Vagina (tissue), 2 donors: ENCODE measurements around the gene FAM181A.

ENCODE experiments used
- CTCF ChIP-seq, 3 experiments: fragments of 450-650 bp in 2 of 3; fragments of 200-600 bp in 1 of 3; sonication (generic) in 1 of 3; IDR thresholded peaks; one replicate each; pipeline ENCODE4 v1.5.1; 2017 to 2019; ENCODE audit warnings: antibody characterized with exemption in 3 of 3, mild to moderate bottlenecking in 2 of 3, moderate library complexity in 2 of 3
- POLR2A ChIP-seq, 2 donors: fragments of 450-650 bp; IDR thresholded peaks; one replicate each; pipeline ENCODE4 v1.6.1; 2017; ENCODE audit warnings: antibody characterized with exemption in 2 of 2, mild to moderate bottlenecking in 2 of 2, moderate library complexity in 2 of 2
- POLR2AphosphoS5 ChIP-seq, 2 donors: sonication (generic); formaldehyde crosslinking; IDR thresholded peaks; one replicate each; pipeline ENCODE4 v1.9.0; 2017; ENCODE audit warnings: antibody characterized with exemption in 2 of 2, mild to moderate bottlenecking in 2 of 2, low read depth in 1 of 2; ENCODE audit not compliant: insufficient read depth in 1 of 2

GRCh38 chr14:93971635-93972027 lies 44.5 kb downstream of the FAM181A start:
- TF ChIP-seq CTCF (IDR thresholded peaks at IDR 0.05) (no peak), POLR2A (IDR thresholded peaks at IDR 0.05) (no peak), POLR2AphosphoS5 (IDR thresholded peaks at IDR 0.05; ENCODE audit: insufficient read depth in 1 of 2, low read depth in 1 of 2) (no peak)
